Thymus (tissue), 11 donors: ENCODE results near the gene KCNK6. TPM values are rescaled to one million over a fixed set of nuclear protein-coding genes. Genes with fewer than 3 reads are reported as not detected.

Source experiments
- DNase-seq, 9 donors: peaks; one replicate each; pipeline ENCODE4 v3.0.0-alpha.2; 2013; ENCODE audit warnings: low spot score in 9 of 9, low read depth in 6 of 9, missing footprints in 1 of 9
- H3K27ac ChIP-seq, 2 donors: one replicate each; pipeline ENCODE4 v1.5.1; 2013; ENCODE audit warnings: control low read depth in 1 of 2, low read depth in 1 of 2, low read length in 1 of 2, mild to moderate bottlenecking in 1 of 2, moderate library complexity in 1 of 2
- H3K27me3 ChIP-seq, 2 donors: one replicate each; pipeline ENCODE4 v1.5.1; 2013; ENCODE audit warnings: low read length in 1 of 2; ENCODE audit not compliant: control insufficient read depth in 2 of 2, insufficient read depth in 1 of 2
- H3K36me3 ChIP-seq, 2 donors: one replicate each; pipeline ENCODE4 v1.5.1; 2013; ENCODE audit warnings: low read length in 1 of 2, mild to moderate bottlenecking in 1 of 2, moderate library complexity in 1 of 2; ENCODE audit not compliant: control insufficient read depth in 2 of 2, insufficient read depth in 2 of 2
- H3K4me1 ChIP-seq, 2 donors: one replicate each; pipeline ENCODE4 v1.5.1; 2013; ENCODE audit warnings: low read length in 2 of 2; ENCODE audit not compliant: control insufficient read depth in 2 of 2, insufficient read depth in 2 of 2
- H3K4me3 ChIP-seq, 2 donors: one replicate each; pipeline ENCODE4 v1.5.1; 2013; ENCODE audit warnings: low read length in 2 of 2, control low read depth in 1 of 2, mild to moderate bottlenecking in 1 of 2
- H3K9me3 ChIP-seq, 2 donors: one replicate each; pipeline ENCODE4 v1.5.1; 2013; ENCODE audit warnings: low read length in 1 of 2, mild to moderate bottlenecking in 1 of 2; ENCODE audit not compliant: control insufficient read depth in 2 of 2, insufficient read depth in 1 of 2
- WGBS: extraction: QIAGEN DNeasy Blood & Tissue Kit; methylation state at CpG from one replicate; pipeline ENCODE4 v1.1.7; 2013; 5-methylcytosine and 5-hydroxymethylcytosine counted together
- polyA plus RNA-seq: library from polyadenylated mRNA; stranded (reverse); fragments of 200-250 nt; gene quantifications from one replicate; pipeline ENCODE4 v1.2.3, GENCODE V29; 2013
- total RNA-seq: library from RNA; stranded (reverse); fragments of 120-200 nt; gene quantifications from one replicate; pipeline ENCODE4 v1.2.4, GENCODE V29; 2013
- donor health status: healthy.

The KCNK6 gene
- total and polyA plus RNA-seq, 2 donors = 3.4 to 5.2 TPM

- no peak for DNase-seq
- no peak overlapping the region for H3K4me3 ChIP-seq
- H3K4me1 ChIP-seq = no peaks in the 10 kb centered on the region
- no peak overlapping the region for H3K27ac ChIP-seq
- peaks cover 0 to under 1% of the 10 kb centered on the region in 2 donors for H3K27me3 ChIP-seq
- no peaks in the 10 kb centered on the region for H3K9me3 ChIP-seq
- 97% methylated on average over 4 of the region's 4 CpGs for WGBS
- peaks cover 0 to 4% of the 10 kb centered on the region in 2 donors for H3K36me3 ChIP-seq
Observed at GRCh38 chr19:38346837-38347236, 27.2 kb downstream of the KCNK6 start.

DNA sequence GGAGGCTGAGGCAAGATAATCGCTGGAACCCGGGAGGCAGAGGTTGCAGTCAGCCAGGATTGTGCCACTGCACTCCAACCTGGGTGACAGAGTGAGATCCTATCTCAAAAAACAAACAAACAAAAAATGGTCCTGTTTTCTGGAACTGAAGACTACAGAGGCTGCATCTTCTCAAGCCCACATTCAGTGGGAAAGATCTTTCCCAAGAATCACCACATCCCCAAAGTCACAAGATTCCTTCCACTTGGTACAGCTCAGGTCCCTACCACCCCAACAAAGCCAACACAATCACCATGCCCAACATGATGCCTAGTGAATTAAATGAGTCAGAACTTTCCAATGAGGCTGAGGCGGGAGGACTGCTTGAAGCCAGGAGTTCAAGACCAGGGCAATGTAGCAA, 31.2 kb downstream of the KCNK6 start:
- no peak overlapping the region for H3K27ac ChIP-seq
- no peaks in the 10 kb centered on the region for H3K36me3 ChIP-seq
- H3K4me1 ChIP-seq = no peaks in the 10 kb centered on the region
- no peak for DNase-seq
- 83% methylated on average over 3 of the region's 3 CpGs for WGBS
- no peaks in the 10 kb centered on the region for H3K9me3 ChIP-seq
- H3K27me3 ChIP-seq = peaks cover 0 to 2% of the 10 kb centered on the region in 2 donors
- H3K4me3 ChIP-seq = no peak overlapping the region

DNA sequence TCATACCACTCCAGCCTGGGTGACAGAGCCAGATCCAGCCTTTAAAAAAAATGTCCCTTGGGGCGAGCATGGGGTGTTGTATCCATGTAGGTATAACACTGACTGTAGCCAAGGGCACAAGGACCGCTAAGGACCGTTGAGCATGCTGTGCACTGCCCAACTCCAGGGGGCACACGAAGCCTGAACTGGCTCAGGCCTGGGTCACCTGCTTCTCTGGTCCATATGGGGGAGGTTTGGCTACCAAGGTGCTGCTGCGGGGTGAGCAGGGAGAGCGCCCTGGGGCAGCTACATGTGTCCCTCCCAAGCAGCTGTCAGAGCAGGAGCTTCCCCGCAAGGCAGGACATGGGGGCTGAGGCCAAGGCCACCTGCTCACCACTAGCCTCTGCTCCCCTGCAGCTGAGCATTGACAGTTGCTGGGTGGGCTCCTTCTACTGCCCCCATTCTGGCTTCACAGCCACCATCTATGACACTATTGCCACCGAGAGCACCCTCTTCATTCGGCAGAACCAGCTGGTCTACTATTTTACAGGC, 32.3 kb downstream of the KCNK6 start:
- H3K4me1 ChIP-seq = no peaks in the 10 kb centered on the region
- no peak overlapping the region for H3K4me3 ChIP-seq
- H3K36me3 ChIP-seq = no peaks in the 10 kb centered on the region
- WGBS = 85% methylated on average over 9 of the region's 9 CpGs
- no peak overlapping the region for H3K27ac ChIP-seq
- H3K27me3 ChIP-seq = peaks cover 0 to 7% of the 10 kb centered on the region in 2 donors
- DNase-seq = no peak
- no peaks in the 10 kb centered on the region for H3K9me3 ChIP-seq

- Histone ChIP-seq H3K4me3 (no peak overlapping the region), H3K4me1 (no peaks in the 10 kb centered on the region), H3K27ac (no peak overlapping the region), H3K27me3 (peaks cover 0 to 9% of the 10 kb centered on the region in 2 donors), H3K9me3 (no peaks in the 10 kb centered on the region), H3K36me3 (no peaks in the 10 kb centered on the region)
- WGBS = 93% methylated on average over 8 of the region's 8 CpGs
- DNase-seq = no peak
Observed at GRCh38 chr19:38352611-38353010, 33.0 kb downstream of the KCNK6 start.

GRCh38 chr19:38355728-38356725, 36.4 kb downstream of the KCNK6 start:
- H3K36me3 ChIP-seq = no peaks in the 10 kb centered on the region
- no peak overlapping the region for H3K4me3 ChIP-seq
- H3K27ac ChIP-seq = no peak overlapping the region
- H3K4me1 ChIP-seq = no peaks in the 10 kb centered on the region
- H3K9me3 ChIP-seq = no peaks in the 10 kb centered on the region
- WGBS = 88% methylated on average over 16 of the region's 16 CpGs
- peaks cover 15 to 37% of the 10 kb centered on the region in 2 donors for H3K27me3 ChIP-seq
- DNase-seq = no peak

- H3K27ac ChIP-seq = no peak overlapping the region
- H3K4me3 ChIP-seq = no peak overlapping the region
- H3K9me3 ChIP-seq = no peaks in the 10 kb centered on the region
- H3K27me3 ChIP-seq = peaks cover 28 to 56% of the 10 kb centered on the region in 2 donors
- H3K36me3 ChIP-seq = no peaks in the 10 kb centered on the region
- H3K4me1 ChIP-seq = peaks cover 4 to 11% of the 10 kb centered on the region in 2 donors
- no peak for DNase-seq
- WGBS = 60% methylated on average over 5 of the region's 5 CpGs
Observed at GRCh38 chr19:38358071-38358470, 38.4 kb downstream of the KCNK6 start.

GRCh38 chr19:38359242-38360021, 39.8 kb downstream of the KCNK6 start:
- no peak overlapping the region for H3K4me3 ChIP-seq
- H3K27me3 ChIP-seq = peaks cover 28 to 58% of the 10 kb centered on the region in 2 donors
- DNase-seq = no peak
- peaks cover 0 to under 1% of the 10 kb centered on the region in 2 donors for H3K9me3 ChIP-seq
- H3K36me3 ChIP-seq = no peaks in the 10 kb centered on the region
- peaks cover 4 to 11% of the 10 kb centered on the region in 2 donors for H3K4me1 ChIP-seq
- no peak overlapping the region for H3K27ac ChIP-seq
- 60% methylated on average over 18 of the region's 18 CpGs for whole genome bisulfite sequencing

- H3K27ac ChIP-seq = no peak overlapping the region
- H3K27me3 ChIP-seq = peaks cover 28 to 61% of the 10 kb centered on the region in 2 donors
- peaks cover 4 to 11% of the 10 kb centered on the region in 2 donors for H3K4me1 ChIP-seq
- H3K9me3 ChIP-seq = peaks cover 0 to 6% of the 10 kb centered on the region in 2 donors
- 92% methylated on average over 9 of the region's 9 CpGs for WGBS
- H3K4me3 ChIP-seq = no peak overlapping the region
- no peaks in the 10 kb centered on the region for H3K36me3 ChIP-seq
- DNase-seq = no peak
Observed at GRCh38 chr19:38360351-38360750, 40.7 kb downstream of the KCNK6 start.
